Subcutaneous abdominal adipose tissue (tissue), 5 donors: ENCODE data around the gene MAPK11.

ENCODE experiments used
- H3K27ac ChIP-seq: one replicate; pipeline ENCODE4 v1.7.0; 2013; ENCODE audit warnings: low read depth, mild to moderate bottlenecking, inconsistent platforms, low read length, moderate library complexity
- H3K27me3 ChIP-seq, 5 donors: one replicate each; pipeline ENCODE4 v1.7.0; 2013; ENCODE audit warnings: low read length in 5 of 5, inconsistent platforms in 1 of 5; ENCODE audit not compliant: control insufficient read depth in 5 of 5, insufficient read depth in 4 of 5
- H3K36me3 ChIP-seq, 5 donors: one replicate each; pipeline ENCODE4 v1.7.0; 2013; ENCODE audit warnings: low read length in 5 of 5; ENCODE audit not compliant: control insufficient read depth in 5 of 5, insufficient read depth in 5 of 5
- H3K4me1 ChIP-seq, 5 donors: one replicate each; pipeline ENCODE4 v1.7.0; 2013; ENCODE audit warnings: low read length in 5 of 5, mild to moderate bottlenecking in 3 of 5, moderate library complexity in 1 of 5; ENCODE audit not compliant: control insufficient read depth in 5 of 5, insufficient read depth in 5 of 5
- H3K4me3 ChIP-seq, 5 donors: one replicate each; pipeline ENCODE4 v1.7.0; 2013; ENCODE audit warnings: low read length in 5 of 5, low read depth in 1 of 5
- H3K9ac ChIP-seq, 5 donors: one replicate each; pipeline ENCODE4 v1.7.0; 2013; ENCODE audit warnings: low read length in 5 of 5, mild to moderate bottlenecking in 4 of 5, moderate library complexity in 3 of 5
- H3K9me3 ChIP-seq, 5 donors: one replicate each; pipeline ENCODE4 v1.7.0; 2013; ENCODE audit warnings: low read length in 5 of 5; ENCODE audit not compliant: control insufficient read depth in 5 of 5
- donor health status: healthy.
- donor health status: healthy.
- donor health status: healthy.
- donor health status: healthy.
- donor health status: healthy.

The MAPK11 gene

GRCh38 chr22:50257451-50258360 lies 12.5 kb downstream of the MAPK11 start:
- peaks cover 0 to 20% (median 18%) of the 10 kb centered on the region in 5 donors for H3K4me1 ChIP-seq
- no peak overlapping the region for H3K9ac ChIP-seq
- no peaks in the 10 kb centered on the region for H3K9me3 ChIP-seq
- no peak overlapping the region for H3K4me3 ChIP-seq
- H3K27ac ChIP-seq = no peak overlapping the region
- peaks cover 11 to 28% (median 18%) of the 10 kb centered on the region in 5 donors for H3K27me3 ChIP-seq
- peaks cover 0 to 6% (median 0%) of the 10 kb centered on the region in 5 donors for H3K36me3 ChIP-seq

DNA sequence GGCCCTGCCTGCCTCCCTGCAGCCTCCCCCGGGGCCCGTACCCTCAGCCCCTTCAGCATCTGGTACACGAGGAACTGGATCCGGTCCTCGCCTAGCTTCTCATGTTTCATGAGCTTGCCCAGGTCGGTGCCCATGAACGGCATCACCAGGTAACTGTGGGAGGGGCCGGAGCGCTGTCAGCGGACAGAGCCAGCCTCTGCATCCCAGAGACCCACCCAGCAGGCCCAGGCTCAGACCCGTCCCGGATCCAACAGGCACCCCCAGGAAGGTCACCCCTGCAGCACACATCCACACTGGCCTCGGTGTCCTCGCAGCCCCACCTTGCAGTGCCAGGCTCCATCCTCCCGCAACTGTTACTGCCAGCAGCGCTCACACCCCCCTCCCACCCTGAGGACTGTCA lies 13.1 kb downstream of the MAPK11 start:
- Histone ChIP-seq H3K27ac (no peak overlapping the region), H3K9ac (no peak overlapping the region)

GRCh38 chr22:50256258-50256862 lies 13.8 kb downstream of the MAPK11 start:
- Histone ChIP-seq H3K9ac (no peak overlapping the region), H3K9me3 (no peaks in the 10 kb centered on the region), H3K27me3 (peaks cover 5 to 20% (median 10%) of the 10 kb centered on the region in 5 donors), H3K36me3 (peaks cover 0 to 6% (median 0%) of the 10 kb centered on the region in 5 donors), H3K4me3 (no peak overlapping the region), H3K4me1 (peaks cover 0 to 22% (median 18%) of the 10 kb centered on the region in 5 donors), H3K27ac (no peak overlapping the region)

More for the DNA sequence above, 13.1 kb downstream of the MAPK11 start:
- peaks cover 6 to 21% (median 12%) of the 10 kb centered on the region in 5 donors for H3K27me3 ChIP-seq
- H3K4me3 ChIP-seq = no peak overlapping the region
- H3K4me1 ChIP-seq = peaks cover 0 to 17% (median 13%) of the 10 kb centered on the region in 5 donors
- no peaks in the 10 kb centered on the region for H3K9me3 ChIP-seq
- peaks cover 0 to 6% (median 0%) of the 10 kb centered on the region in 5 donors for H3K36me3 ChIP-seq

DNA sequence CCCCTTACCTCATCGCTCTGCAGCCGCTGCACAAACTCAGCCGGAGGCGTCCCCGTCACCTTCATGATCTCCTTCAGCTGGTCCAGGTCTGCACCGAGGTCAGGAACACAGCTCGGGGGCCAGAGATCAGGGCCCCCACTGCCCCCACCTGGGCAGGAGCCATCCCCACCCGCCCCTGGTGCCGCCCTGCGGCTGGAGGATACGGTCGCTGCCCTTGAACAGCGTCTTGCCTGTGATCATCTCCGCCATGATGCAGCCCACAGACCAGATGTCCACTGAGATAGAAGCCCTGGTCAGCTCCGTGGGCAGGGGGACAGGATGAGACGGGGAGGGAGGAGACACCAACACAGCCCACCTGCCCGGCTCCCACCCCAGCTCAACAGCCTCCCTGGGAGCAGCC lies 14.6 kb downstream of the MAPK11 start:
- Histone ChIP-seq H3K27ac (no peak overlapping the region), H3K27me3 (peaks cover 5 to 20% (median 10%) of the 10 kb centered on the region in 5 donors), H3K4me3 (no peak overlapping the region), H3K9me3 (no peaks in the 10 kb centered on the region), H3K4me1 (peaks cover 0 to 24% (median 18%) of the 10 kb centered on the region in 5 donors), H3K9ac (no peak overlapping the region), H3K36me3 (peaks cover 0 to 6% (median 0%) of the 10 kb centered on the region in 5 donors)

DNA sequence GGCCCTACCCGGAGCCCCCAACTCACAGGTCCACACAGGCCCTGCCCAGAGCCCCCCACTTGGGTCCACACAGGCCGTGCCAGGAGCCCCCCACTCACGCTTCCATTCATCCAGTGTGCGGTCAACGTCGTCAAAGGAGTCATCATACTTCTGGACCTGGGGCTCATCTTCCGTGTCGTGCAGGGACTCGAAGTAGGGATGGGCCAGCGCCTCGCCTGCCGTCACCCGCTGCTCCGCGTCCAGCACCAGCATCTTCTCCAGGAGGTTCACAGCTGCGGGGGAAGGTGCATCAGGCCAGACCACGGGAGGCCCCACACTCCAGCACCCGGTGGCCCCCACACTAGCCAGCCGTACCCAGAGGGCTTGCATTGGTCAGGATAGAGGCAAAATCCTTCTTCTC lies 15.1 kb downstream of the MAPK11 start:
- no peaks in the 10 kb centered on the region for H3K9me3 ChIP-seq
- H3K27ac ChIP-seq = no peak overlapping the region
- H3K4me1 ChIP-seq = peaks cover 3 to 24% (median 19%) of the 10 kb centered on the region in 5 donors
- H3K4me3 ChIP-seq = no peak overlapping the region
- H3K27me3 ChIP-seq = peaks cover 5 to 18% (median 10%) of the 10 kb centered on the region in 5 donors
- no peak overlapping the region for H3K9ac ChIP-seq
- H3K36me3 ChIP-seq = peaks cover 0 to 6% (median 0%) of the 10 kb centered on the region in 5 donors

- Histone ChIP-seq H3K9ac (no peak overlapping the region), H3K9me3 (no peaks in the 10 kb centered on the region), H3K27ac (no peak overlapping the region), H3K4me1 (peaks cover 5 to 32% (median 25%) of the 10 kb centered on the region in 5 donors), H3K36me3 (peaks cover 0 to 6% (median 2%) of the 10 kb centered on the region in 5 donors), H3K4me3 (no peak overlapping the region), H3K27me3 (peaks cover 5 to 16% (median 10%) of the 10 kb centered on the region in 5 donors)
Measured at GRCh38 chr22:50253941-50254340, 16.2 kb downstream of the MAPK11 start.

DNA sequence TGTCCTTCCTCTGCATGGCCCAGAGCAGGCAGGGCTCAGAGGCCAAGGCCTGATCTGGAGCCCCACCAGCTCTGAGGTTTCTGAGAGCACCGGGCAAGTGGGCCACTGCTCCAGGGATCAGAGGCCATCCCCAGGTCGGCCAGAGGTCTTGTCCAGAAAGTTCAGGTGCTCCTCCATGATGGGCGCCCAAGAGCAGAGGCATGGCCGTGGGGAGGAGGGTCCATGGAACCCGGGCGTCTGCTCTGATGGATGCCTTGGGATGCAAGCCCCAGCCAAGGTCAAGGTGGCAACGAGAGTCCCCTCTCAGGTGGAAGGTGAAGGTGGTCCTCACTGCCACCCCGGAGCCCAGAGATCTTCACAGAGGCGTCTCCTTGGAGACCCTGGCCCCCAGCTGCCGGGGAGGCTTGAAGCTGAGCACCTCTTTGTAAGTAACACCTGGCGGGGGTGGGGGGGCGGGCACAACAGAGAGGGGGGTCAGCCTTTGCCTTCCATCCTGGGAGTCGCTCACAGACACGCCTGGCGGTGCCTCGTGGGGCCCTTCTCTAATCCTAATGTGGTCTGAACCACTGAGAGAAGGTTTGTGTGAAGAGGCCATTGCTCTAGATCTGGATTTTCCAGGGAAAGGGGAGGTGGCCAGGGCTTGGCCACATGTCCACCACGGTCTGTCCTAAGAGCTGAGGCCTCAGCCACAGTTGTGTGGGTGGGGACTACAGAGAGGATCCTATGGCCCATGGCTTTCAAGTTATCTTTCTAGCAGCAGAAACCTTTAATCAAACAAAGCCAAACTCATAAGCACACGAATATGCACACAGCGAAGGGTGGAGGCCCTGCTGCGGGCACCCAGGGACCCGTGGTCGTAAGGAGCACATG lies 16.9 kb downstream of the MAPK11 start:
- H3K4me1 ChIP-seq = peaks cover 5 to 32% (median 26%) of the 10 kb centered on the region in 5 donors
- H3K27ac ChIP-seq = no peak overlapping the region
- no peak overlapping the region for H3K4me3 ChIP-seq
- H3K27me3 ChIP-seq = peaks cover 0 to 15% (median 10%) of the 10 kb centered on the region in 5 donors
- H3K9me3 ChIP-seq = no peaks in the 10 kb centered on the region
- no peak overlapping the region for H3K9ac ChIP-seq
- H3K36me3 ChIP-seq = peaks cover 0 to 6% (median 2%) of the 10 kb centered on the region in 5 donors

GRCh38 chr22:50252082-50253045 lies 17.8 kb downstream of the MAPK11 start:
- Histone ChIP-seq H3K36me3 (peaks cover 0 to 9% (median 7%) of the 10 kb centered on the region in 5 donors), H3K4me3 (peak overlapping the region in 4 of 5 donors; percentile 17 to 90 (median 80)), H3K9ac (no peak overlapping the region), H3K9me3 (no peaks in the 10 kb centered on the region), H3K4me1 (peaks cover 5 to 38% (median 26%) of the 10 kb centered on the region in 5 donors), H3K27ac (peak overlapping the region; percentile 16), H3K27me3 (peaks cover 0 to 10% (median 5%) of the 10 kb centered on the region in 5 donors)
